HG02973 (cell line): ENCODE measurements around the gene PPP1R12A.
"Not testable (repeated sequence)": the region's sequence is repeated elsewhere in the genome, so short reads cannot be mapped to it uniquely, and the experiment has no call there.

Experiments
- ATAC-seq: cut with Tn5 transposase; IDR thresholded peaks from one replicate; pipeline ENCODE4 v1.9.1; 2021; ENCODE audit warnings: moderate library complexity; ENCODE audit not compliant: unreplicated experiment

Gene PPP1R12A

GRCh38 chr12:79847417-79847816, 87.5 kb downstream of the PPP1R12A start:
- no peak for ATAC-seq

GRCh38 chr12:79844693-79845092, 90.2 kb downstream of the PPP1R12A start:
- no peak for ATAC-seq

GRCh38 chr12:79843978-79844377, 90.9 kb downstream of the PPP1R12A start:
- ATAC-seq, result no peak

GRCh38 chr12:79842630-79843029, 92.3 kb downstream of the PPP1R12A start:
- no peak for ATAC-seq

- no peak for ATAC-seq
Observed at GRCh38 chr12:79841878-79842265, 93.0 kb downstream of the PPP1R12A start.

GRCh38 chr12:79841248-79841877, 93.5 kb downstream of the PPP1R12A start:
- ATAC-seq, result no peak

GRCh38 chr12:79838359-79838758, 96.5 kb downstream of the PPP1R12A start:
- no peak for ATAC-seq

GRCh38 chr12:79837575-79837974, 97.3 kb downstream of the PPP1R12A start:
- ATAC-seq, result no peak

GRCh38 chr12:79835377-79835843, 99.5 kb downstream of the PPP1R12A start:
- ATAC-seq, result no peak

GRCh38 chr12:79834712-79835376, 100.1 kb downstream of the PPP1R12A start:
- no peak for ATAC-seq

- ATAC-seq, result no peak
Observed at GRCh38 chr12:79830440-79830839, 104.5 kb downstream of the PPP1R12A start.

GRCh38 chr12:79828924-79829323, 106.0 kb downstream of the PPP1R12A start:
- no peak for ATAC-seq

GRCh38 chr12:79827484-79827883, 107.4 kb downstream of the PPP1R12A start:
- ATAC-seq, result no peak

GRCh38 chr12:79826267-79827128, 108.4 kb downstream of the PPP1R12A start:
- no peak for ATAC-seq

- ATAC-seq, result no peak
Observed at GRCh38 chr12:79822475-79822874, 112.4 kb downstream of the PPP1R12A start.

- ATAC-seq, result no peak
Observed at GRCh38 chr12:79818856-79819255, 116.0 kb downstream of the PPP1R12A start.

GRCh38 chr12:79784366-79785065, 150.4 kb downstream of the PPP1R12A start:
- ATAC-seq, result not testable (repeated sequence)

- ATAC-seq, result no peak
Observed at GRCh38 chr12:79782172-79782900, 152.6 kb downstream of the PPP1R12A start.

GRCh38 chr12:79778802-79779448, 156.0 kb downstream of the PPP1R12A start:
- ATAC-seq, result no peak

GRCh38 chr12:79776111-79776510, 158.8 kb downstream of the PPP1R12A start:
- ATAC-seq, result no peak
